ENCODE measurements around the gene HECTD2.
A peak's percentile ranks its signal among the peaks of the same experiment; 100 is the strongest.
"Not testable (repeated sequence)": the region's sequence is repeated elsewhere in the genome, so short reads cannot be mapped to it uniquely, and the experiment has no call there.

HECTD2 gene

DNA sequence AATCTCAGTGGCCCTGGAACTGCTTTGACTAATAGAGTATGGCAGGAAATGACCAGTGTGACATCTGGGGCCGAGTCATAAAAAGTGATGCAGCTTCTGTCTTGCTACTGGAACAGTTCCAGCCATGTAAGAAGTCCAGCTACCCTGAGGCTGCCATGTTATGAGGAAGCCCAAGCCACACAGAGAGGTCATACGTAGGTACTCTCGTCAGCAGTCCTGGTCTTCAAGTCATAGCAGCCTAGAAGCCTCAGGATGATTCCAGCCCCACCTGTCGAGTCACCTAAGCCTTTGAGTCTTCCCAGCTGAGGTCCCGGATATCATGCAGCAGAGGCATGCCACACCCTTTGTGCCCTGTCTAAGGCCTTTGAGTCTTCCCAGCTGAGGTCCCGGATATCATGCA lies 130.6 kb downstream of the HECTD2 start:
- DNase-seq, result no peak

DNA sequence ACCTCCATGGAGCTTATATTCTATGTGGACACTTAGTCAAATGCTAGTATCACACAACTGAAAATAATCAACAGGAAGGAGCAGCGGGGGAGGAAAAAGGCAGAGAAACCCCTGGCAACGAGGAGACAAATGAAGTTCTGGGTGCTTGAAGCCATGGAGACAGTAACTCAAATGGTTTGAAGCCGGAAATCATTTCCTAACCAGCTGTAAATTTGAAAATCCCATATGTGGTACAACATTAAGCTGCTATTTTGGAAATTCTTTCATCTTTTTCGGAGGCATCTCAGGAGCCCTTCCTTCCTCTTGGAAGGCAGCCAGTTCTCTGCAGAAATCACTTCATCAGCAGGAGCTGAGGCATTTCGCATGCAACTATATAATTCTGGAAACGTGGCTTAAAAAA lies 131.3 kb downstream of the HECTD2 start:
- DNase-seq, result no peak

DNA sequence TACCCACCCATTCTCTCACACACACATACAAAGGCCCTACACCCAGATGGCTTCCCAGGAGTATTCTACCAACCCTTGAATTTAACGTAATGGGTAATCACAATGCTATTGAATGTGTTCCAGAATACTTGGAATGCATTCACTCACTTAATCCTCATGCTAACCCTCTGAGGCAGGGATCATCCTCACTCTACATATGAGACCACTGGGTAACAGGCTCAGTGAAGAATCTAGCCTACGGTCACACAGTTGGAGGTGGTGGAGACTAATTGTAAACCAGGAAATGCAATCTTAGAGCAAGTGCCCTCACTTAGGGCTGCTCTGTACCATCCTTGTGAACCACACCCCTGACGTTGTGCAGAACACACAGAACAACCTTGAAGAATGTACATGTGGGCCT lies 135.2 kb downstream of the HECTD2 start:
- no peak for DNase-seq

DNA sequence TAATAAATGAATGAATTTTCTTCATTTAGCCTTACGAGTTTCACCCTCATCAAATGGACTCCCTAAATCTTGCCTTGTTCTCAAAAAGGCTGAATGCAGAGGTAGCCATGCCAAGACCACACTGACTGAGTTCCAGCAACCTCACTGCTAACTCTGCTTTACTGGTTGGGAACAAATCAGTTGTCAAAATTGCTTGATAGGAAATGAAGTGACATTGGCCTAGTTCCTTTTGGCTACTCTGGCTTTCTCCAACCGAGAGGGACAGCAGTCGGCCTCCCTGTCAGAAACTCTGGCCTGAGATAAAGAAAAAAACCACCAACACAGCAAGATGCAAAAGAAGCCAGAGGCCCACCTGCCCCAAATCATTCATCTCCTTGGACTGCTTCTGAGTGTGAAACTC lies 135.7 kb downstream of the HECTD2 start:
- DNase-seq, result no peak

DNA sequence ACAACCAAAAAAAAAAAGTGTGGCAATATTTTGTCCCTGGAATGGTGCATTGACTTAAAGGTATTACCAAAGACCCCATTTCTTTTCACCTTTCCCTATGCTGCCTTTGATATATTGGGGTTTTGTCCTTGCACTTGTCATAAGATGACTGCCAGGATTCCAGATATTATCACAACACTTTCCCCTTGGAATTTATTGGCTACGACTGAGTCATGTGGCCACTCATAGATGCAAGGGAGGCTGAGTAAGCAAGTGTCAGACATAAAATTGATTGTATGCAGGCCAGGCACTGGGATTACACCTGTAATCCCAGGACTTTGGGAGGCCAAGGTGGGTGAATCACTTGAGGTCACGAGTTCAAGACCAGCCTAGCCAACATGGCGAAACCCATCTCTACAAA lies 139.1 kb downstream of the HECTD2 start:
- no peak for DNase-seq

DNA sequence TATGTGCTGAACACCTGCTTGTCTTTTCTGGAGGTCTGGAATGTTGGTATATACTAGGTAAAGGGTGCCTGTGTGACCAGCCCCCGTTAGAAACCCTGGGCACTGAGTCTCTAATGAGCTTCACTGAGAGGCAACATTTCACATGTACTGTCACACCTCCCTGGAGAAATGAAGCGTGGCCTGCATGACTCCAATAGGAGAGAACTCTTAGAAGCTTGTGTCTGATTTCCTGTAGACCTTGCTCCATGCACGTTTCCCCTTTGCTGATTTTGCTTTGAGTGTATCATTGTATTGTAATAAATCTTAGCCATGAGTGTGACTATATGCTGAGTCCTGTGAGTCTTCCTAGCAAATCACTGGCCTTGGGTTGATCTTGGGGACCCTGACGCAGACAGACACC lies 139.9 kb downstream of the HECTD2 start:
- no peak for DNase-seq

DNA sequence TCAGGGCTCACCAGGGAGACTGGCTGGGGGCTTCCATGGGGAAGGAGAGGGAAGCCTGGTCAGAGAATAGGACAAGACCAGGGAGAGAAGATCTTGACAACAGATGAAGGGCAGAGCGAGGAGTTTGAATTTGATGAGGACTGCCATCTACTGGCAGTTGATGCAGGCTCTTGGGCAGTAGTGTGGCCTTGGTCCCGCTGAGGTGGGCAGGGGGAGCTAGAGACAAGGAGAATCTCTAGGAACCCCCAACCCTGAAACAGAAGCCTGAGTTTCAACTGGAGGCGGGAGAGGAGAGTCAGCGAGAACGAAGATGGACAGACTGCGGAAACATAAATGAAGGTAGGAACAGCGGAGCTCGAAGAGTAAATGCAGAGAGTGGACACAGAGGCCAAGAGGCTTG lies 141.7 kb downstream of the HECTD2 start:
- DNase-seq, result peak; percentile 82

DNA sequence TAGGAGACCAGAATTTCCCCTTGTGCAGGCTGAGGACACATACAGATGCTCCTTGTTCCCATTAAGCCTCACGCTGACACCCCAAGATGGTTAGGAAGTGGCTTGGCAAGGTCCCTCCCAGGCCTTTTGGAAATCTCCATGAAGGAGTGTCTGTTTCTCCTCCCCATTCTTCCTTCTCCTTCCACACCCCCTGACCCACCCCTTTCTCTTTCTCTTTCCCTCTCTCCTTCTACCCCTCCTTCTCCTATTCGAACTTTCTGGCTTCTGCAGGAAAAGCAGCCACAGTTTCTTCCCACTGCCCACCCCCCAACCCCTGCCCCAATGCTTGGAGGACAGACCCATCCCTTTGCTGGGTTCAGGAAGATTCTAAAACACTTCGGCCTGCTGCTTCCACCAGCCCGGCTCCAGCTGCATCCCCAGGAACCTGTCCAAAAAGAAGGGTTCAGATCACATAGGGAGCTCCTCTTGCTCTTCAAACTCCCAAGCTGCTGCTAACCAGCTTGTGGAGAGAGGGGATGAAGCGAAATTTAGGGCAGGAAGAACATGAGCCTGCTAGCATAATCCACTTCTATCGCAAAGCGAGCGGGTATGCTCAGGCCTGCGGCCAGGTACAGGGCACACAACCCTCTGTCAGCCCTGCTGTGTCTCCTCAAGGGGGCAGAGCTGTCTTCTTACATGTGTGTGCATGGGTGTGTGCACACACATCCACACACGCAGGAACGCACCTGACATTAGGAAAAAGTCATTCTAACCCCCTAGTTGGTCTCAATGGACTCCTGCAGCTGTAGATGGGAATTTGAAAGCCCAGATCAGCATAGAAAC lies 142.3 kb downstream of the HECTD2 start:
- DNase-seq, result no peak

DNA sequence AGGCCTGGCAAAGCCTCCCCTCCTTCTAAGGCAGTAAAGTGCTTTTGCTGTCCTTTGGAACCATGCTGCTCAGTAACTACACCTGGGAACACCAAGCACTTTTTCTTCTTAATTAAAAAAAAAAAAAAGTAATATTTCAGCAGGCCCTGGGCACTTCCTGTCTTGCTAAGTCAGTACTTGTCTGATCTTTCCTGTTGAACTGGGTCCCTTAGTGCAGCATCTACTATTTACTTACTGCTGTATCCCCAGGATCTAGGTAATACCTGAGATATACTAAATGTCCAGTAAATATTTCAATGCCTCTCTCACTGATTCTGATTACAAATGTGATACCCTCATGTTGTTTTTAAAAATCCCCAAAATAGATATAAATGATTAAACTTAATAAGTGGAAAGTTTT lies 145.3 kb downstream of the HECTD2 start:
- DNase-seq, result no peak

DNA sequence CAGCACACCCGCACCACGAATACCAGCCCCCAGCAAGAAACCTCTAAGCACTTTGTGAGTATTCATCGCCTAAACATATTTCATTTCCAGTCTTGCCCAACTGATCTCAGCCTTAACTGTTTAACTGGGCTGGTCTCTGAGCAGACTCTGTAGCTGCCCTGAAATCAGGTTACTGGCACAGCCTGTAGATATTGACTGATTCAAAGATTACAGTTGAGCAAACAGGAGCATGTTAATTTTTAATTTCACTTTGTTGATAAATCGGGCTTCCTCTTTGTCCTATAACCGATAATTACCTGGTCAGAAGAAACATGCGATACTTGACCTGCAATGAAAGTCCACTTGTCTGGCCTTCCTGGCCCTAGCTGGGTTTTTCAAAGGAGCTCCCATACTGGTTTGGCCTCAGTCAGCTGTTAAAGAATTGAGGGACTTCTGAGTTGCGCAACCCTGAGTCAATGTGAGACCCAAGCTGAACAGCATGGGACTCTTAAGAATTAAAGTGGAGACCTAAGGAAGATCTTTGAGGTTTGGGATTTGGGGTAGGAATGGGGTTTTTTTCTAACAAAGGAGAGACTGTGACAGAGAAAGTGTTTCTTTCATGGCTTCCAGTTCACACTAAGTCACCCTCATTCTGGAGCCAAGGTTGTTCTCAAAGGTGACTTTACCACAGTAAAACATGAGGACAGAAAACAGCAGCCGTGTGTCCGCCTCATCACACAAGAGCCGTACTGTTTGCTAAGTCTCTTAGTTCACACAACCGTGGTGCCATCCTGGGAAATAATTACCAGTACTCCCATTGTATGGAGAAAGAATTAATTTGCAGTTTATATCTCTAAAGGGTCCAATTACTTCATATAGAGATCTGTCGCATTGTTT lies 146.8 kb downstream of the HECTD2 start:
- no peak for DNase-seq

DNA sequence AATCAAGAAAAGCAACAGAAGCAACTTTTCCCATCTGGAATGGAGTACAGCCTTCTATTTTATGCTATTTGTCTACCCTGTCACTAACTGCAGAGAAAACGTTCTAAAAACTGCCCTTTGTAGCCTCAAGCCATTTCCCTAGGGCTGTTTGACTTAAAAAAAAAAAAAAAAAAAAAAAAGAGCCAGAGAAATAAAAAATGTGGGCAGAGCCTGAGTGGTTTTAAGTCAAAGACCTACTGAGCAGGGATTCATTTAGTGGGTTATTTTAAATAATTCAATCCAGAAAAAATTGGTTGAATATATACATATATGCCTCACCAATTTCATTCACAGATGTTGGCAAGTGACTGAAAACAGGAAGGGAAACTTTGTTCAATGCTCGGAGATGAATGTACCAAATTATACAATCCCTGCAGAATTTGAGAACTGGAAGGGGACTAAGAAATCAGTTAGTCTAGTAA lies 147.5 kb downstream of the HECTD2 start:
- DNase-seq, result no peak

DNA sequence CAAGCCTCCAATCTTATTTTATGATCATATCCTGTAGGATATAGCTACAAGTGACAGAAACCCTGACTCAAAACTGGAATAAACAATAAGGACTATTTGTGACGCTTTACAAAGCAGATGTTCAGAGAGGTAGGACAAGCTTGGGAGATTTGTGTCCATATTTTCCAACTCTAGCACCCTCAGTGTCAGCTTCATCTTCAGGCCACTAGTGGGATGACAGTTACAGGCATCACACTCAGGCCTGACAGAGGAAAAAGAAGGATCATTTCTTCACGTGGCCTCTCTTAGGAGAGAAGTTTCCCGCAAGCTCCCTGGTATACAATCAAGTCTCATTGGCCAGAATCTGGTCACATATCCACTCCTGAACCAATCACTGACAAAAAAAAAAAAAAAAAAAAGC lies 148.3 kb downstream of the HECTD2 start:
- no peak for DNase-seq

DNA sequence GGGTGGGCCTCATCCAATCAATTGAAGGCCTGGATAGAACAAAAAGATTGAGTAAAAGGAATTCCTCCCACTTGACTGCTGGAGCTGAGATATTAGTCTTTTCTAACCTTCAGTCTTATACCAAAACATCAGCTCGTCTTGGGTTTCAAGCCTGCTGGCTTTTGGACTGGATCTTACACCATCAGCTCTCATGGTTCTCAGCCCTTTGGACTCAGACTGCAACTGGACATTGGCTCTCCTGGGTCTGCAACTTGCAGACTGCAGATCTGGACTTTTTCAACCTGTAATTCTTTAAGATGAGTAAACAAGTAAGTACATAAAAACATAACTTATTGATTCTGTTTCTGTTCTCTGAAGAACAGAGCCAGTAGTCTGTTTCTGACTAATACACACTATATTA lies 149.0 kb downstream of the HECTD2 start:
- no peak for DNase-seq

DNA sequence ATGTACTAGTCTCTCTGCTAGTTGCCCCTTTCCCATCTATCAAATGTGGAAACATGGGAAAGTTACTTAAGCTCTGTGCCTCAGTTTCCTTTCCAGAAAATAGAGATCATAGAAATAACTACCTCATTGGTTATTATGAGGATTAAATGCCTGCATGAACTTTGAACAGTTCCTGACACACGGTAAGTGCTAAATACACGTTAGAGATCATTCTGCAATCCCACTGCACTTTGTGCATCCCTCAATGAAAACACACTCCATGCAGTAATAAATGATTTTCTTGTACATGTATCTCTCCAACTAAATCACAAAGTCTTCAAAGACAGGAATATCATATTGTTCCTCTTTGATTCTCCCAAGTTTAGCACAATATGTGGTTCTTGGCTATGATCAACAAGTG lies 149.6 kb downstream of the HECTD2 start:
- DNase-seq, result no peak

DNA sequence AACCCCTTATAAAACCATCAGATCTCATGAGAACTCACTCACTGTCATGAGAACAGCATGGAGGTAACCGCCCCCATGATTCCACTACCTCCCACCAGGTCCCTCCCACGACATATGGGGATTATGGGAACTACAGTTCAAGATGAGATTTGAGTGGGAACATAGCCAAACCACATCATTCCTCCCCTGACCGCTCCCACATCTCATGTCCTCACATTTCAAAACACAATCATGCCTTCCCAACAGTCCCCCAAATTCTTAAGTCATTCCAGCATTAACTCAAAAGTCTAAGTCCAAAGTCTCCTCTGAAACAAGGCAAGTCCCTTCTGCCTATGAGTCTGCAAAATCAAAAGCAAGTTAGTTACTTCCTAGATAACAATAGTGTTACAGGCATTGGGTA lies 150.7 kb downstream of the HECTD2 start:
- DNase-seq, result not testable (repeated sequence)

DNA sequence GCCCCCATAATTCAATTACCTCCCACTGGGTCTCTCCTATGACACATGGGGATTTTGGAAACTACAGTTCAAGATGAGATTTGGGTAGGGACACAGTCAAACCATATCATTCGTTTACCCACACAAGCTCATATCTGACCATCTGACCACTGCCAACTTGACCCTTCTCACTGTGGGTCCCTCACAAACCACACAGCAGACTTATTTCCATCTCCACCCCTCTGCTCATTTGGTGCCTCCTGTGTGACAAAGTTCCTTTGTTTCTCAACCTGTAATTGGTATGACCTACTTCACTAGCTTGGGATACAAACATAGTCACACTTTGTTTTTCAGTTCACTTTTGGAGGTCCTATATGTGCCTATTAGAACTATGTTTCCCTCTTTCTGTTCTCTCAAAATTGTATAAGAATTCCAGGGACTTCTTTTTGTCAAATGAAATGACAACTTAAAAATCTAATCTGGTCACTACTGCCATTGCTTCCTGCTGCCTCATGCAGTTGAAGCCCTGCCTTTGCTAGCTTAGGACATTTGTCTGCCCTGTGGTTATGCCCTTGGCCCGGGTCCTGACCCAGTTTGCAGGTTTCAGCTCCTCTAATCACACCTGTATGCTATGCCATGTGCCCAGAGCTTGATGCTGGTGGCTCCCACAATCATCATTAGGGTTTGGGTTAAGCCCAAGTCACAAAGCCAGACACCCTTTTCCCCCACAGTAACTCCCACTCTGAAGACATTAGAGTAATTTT lies 152.9 kb downstream of the HECTD2 start:
- DNase-seq, result no peak

DNA sequence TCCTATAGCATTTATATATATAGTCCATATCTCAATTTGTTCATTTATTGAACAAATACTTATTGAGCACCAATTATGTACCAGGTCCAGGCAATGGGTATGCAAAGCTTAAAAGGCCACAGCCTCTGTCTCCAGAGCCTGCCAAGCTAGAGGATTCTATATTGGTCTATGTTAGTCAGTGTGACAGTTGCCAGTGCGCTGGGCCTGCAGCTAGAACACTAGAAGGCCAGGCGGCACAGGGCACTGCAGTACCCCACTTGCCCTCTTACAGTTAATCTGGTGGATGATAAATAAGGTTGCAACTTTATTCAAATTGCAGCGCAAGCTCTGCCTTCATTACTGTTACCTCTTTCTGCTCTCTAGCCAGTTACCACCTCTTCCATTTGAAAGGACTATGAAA lies 153.9 kb downstream of the HECTD2 start:
- DNase-seq, result no peak

All from retina (tissue), 1 donor.